GM10847 (cell line): ENCODE data around the gene CABLES1.

ENCODE experiments used
- POLR2A ChIP-seq: IDR thresholded peaks from 2 replicates; pipeline ENCODE4 v1.6.1; 2011; ENCODE audit not compliant: insufficient read length; ENCODE audit errors: extremely low read depth

Gene CABLES1

DNA sequence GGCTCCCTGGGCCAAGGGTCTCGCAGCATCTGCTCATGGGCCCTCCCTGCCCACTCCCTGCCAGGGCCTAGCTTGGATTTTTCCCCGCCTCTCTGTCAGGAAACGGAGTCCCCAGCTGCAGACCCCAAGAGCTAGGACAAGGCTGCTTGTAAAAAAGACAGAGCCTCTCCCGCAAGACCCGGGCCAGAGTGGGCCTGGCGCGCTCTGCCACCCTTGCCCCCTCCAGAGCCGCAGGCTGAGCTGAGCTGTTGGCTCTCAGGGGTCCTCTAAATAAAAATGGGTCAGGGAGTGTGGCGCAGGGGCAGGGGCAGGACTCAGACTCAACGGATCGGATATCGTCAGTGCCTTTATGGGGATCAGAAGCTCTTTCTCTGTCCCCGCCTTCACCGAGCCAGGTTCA lies 112.6 kb downstream of the CABLES1 start:
- no peak for TF ChIP-seq POLR2A

DNA sequence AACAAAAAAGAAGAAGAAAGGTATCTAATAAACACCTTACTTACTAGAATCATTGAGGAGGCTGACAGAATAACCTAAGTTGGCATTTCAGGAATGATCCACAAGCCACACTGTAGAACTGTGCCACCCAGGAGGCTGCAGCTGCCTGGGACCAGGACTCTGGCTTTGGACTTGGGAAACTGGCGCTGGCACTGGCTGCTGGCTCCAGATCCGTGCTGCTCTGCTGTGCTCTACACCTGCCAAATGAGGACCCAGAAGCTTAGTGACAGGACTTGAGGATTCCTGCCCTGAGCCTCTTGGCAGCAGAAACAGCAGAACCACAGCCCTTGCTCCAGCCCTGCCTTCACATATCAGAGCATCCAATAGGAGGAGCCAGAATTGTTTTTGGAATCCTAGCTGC lies 113.5 kb downstream of the CABLES1 start:
- TF ChIP-seq POLR2A, result no peak

DNA sequence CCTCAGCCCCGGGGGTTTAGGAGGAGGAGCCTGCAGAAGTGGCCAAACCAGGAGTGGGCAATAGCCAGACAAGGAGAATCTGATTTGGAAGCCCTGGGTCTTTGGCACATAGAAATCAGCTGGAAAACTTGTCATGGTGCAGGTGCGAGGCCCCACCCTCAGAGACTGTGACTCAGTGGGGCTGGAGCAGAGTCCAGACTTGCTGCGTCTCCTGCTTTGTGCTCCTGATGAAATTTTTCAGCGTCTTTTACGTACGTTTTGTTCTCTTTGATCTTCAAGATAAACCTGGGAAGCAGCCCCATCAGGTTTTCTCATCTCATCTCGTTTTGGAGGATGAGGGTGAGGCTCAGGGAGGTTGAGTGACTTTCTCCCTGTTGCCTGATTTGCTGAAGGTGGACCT lies 114.1 kb downstream of the CABLES1 start:
- no peak for TF ChIP-seq POLR2A

DNA sequence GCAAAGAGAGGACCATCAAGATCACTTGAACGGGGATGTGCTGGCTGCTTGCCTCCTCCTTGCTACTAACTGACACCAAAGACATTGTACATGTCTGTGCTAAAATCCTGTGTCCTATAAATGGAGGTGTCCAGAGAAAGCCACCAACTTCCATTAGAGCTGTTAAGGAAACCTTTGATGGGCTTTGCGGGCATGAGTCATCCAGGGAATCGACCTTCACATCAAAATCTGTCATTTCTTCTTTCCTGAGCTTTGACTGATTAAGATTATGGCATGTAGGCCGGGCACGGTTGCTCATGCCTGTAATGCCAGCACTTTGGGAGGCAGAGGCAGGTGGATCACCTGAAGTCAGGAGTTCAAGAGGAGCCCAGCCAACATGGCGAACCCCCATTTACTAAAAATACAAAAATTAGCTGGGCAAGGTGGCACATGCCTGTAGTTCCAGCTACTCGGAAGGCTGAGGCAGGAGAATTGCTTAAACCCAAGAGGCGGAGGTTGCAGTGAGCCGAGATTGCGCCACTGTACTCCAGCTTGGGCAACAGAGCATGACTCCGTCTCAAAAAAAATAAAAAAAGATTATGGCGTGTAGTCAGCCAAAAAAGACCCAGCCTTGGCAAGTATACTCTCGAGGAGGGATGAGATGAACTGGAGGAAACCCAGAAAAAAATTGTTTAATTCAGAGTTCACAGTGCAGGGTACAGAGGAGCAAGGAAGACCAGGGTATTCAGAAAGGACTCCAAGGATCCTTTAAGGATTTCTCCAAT lies 115.8 kb downstream of the CABLES1 start:
- TF ChIP-seq POLR2A, result no peak

DNA sequence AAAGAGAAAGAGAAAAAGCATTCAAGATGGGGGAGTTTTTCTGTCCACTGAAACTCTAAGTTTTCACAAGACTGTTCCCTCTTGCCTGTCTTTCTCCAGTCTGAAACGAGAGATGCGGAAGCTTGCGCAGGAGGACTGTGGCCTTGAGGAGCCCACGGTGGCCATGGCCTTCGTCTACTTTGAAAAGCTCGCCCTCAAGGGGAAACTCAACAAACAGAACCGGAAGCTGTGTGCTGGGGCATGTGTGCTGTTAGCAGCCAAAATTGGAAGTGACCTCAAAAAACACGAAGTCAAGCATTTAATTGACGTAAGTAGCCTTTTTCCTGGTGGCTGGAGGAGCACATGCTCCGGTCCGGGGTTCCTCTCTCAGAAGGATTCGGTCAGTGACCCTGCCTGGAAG lies 118.3 kb downstream of the CABLES1 start:
- no peak for TF ChIP-seq POLR2A

DNA sequence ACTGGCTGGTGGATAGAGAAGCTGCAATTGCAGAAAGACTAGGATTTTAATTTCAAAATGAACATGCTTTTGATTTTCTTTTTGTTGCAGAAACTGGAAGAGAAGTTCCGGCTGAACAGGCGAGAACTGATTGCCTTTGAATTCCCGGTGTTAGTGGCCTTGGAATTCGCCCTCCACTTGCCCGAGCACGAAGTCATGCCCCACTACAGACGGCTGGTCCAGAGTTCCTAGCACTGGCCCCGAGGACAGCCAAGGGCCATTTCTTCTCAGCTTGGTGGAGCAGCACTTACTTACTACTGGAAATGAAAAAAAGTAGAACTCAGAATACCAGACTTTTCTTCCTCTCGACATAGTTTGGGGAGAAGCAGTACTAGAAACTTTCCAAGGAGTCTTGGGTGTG lies 121.9 kb downstream of the CABLES1 start:
- TF ChIP-seq POLR2A, result no peak

DNA sequence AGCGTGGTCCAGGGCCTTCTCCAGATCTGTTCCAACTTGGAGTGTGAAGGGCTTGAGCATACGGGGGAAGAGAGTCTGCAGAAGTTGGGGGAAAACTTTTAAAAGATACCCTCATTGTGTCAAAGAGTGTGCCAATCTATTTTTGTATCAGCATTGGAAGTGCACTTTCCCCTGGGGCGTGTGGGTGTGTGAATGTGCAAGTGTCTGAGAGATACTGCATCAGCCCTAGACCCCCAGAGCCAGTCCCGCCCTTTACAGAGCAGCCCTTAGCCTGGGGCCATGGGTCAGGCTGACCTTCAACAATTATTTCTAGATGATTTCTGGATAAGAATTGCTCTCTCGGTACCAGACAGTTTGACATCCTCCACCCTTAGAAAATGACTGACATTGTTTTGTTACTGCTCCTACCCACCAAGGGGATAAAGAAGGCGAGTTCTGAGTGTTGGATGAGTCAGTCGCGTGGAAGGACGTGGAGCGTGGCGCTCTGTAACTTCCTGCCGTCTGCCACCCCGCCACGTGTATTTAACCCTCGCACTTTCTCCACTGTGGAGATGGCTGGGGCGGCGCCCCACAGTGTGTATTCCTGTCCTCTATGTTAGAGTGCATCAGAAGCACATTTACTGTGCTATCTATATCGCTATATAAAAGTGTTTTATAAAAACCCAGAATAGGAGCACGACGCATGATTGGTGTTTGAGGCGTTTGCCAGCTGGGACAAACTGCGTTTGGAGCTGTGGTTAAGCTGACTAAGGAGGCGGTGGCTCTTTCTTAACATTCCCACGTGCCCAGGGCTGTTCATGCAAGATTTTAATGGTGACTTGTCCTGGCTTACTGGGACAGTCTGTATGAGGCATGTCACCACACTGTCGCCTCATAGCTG lies 122.6 kb downstream of the CABLES1 start:
- no peak for TF ChIP-seq POLR2A

DNA sequence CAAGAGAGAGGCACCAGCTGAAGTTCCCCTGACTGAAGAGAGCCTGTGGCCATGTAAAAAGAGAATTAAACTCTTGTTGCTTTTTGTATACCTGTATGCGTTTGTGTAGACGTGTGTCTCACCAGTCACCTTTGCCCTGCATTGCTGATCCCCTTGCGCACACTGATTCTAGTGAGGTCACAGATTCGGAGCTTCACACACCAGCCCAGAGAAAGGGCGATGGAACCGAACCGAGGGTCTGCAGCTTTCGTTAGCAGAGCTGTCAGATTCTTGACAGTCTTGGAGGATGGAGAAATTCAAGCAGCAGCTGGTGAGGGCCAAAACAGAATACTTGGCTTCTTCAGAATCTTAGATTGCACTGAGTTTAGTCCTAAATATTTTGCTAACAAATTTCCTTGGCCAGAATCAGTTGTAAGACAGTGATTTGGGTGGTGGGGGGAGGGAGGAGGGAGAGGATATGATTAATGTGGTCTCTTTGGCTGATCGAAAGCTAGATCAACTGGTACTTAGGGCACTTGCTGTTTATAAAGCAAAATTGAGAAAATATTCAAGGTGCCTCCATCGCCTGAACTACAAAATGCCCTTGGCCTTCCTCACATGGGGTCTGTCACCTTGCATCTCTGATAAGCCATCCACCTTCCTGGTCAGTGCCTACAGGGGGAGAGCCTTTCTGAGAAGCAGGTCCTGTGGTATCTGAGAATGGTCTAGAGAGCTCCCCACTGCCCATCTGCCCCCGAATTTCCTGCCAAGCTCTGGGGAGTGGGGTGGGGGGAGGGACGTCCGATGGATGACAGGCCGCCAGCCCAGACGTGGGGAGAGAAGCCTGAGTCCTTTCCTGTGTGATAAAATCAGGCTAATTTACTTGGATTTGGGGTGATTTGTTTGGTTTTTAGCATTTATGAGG lies 123.5 kb downstream of the CABLES1 start:
- no peak for TF ChIP-seq POLR2A

DNA sequence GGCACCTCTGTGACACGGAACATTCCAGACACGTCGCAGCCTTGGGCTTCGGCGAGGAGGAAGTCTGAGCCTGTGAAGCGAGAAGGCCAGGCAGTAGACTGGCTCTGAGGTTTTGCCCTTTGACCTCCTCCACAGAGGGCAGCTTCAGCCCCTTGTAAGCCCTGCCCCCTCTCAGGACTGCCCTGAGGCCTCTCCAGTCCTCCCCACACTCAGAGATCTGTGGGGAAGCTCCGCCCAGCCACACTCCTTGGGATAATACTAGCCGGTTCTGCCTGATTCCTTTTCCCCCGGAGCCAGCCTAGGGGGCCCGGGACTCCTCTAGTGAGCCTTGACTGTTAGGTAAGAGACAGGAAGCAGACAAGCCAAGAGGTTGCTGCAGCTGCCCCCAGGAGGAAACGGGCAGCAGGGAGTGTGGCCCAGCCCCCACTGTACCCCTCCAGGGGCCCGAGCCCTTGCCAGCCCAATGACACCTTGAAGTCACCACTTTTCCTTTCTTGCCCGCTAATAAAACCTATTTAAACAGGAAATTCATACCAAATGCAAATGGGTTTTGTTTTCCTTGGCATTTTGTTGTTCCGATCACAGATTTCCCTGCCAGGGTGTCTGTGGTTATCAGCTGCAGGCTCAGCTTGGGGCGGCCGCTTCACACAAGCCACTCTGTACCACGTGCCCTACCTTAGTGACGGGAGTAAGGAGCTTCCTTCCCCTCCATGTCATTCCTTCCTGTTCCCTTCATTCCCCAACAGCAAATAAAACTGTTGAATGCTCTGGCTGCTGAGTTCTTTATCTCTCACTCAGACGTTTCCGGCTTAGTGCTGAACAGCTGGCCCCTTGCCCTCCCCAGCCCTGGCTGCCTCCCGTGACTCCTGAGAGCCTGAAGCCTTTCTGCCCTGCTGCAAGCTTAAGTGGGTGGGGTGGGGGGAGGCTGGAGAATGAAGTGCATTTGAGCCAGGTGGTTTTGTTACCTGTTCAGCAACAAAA lies 124.7 kb downstream of the CABLES1 start:
- no peak for TF ChIP-seq POLR2A

DNA sequence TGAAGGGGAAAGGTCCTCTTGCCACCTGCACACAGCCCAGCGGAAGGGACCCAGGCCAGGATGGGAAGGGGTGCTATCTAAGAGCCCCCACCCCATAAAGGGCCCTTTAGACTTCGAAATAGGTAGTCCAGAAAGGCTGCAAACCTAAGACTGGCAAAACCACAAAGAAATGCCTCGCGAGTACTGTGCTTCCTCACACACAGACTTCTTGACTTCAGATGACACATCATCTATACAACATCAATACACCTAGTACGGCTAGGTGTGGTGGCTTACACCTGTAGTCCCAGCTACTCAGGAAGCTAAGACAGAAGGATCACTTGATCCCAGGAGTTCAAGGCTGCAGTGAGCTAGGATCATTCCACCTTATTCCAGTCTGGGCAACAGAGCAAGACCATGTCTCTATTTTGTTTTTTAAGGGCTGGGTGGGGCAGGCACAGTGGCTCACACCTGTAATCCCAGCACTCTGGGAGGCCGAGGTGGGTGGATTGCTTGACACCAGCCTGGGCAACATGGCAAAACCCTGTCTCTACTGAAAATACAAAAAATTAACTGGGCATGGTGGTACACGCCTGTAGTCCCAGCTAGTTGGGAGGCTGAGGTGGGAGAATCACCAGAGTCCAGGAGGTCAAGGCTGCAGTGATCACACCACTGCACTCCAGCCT lies 125.8 kb downstream of the CABLES1 start:
- TF ChIP-seq POLR2A, result no peak

DNA sequence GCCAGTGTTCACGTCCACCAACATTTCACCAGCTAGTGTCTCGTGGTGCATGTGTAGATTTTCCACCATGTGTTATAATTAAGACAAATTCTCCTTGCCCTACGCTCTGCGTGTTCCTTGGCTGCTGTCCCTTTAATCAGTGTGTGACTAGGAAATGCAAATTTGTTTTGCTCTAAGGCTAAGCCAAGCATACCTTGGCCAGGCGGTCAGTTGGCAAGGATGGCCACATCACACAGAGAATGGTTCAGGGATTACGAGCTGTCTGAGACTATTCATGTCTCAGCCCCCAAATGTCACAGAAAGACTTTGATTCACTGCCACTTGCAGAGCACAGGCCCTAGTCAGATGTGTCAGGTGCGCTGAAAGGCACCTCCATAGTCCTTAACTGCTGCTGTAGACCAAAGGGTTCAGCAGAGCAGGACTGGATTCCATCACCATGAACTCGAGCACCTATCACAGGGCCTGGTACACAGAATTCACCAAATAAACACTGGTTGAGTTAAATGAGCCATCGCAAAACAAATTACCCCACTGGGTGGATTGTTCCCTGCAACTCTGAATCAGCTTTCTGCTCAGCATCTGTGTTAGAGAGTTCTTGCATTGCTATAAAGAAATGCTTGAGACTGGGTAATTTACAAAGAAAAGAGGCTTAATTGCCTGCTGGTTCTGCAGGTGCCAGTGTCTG lies 128.4 kb downstream of the CABLES1 start:
- TF ChIP-seq POLR2A, result no peak

DNA sequence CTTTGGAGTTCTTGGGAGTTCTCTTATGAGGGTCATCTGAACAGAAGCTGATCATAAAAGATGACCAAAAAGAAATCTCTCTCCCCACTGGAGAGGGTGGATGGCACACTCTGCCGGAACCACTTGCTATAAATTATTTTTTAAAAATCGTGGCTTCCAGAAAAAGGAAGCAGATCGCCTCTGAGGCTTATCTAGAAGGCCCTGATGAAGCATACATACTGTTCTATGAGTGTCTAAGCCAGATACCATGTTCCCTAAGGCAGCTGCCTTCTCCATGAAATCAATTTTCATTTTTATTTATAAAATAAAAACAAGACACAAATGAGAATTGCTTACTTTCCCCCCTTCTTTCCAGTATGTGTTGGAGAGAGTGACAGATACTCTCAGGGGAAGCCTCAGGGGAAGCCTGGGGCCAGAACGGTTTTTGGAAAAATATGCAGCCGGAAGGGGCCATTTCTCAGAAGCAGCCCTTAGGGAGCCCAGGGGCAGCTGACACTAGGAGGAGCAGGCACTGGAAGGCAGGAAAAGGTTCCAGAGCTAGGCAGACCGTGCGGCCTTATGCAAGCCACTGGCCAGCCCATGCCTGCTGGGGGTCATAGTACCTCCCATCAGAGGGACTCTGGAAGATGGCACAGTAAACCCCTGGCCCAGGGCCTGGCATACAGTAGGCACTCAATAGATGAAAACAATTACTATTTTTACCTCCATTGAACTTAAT lies 130.6 kb downstream of the CABLES1 start:
- no peak for TF ChIP-seq POLR2A
